H4 (cell line): ENCODE data around the gene MACROD2. TPM values are rescaled to one million over a fixed set of nuclear protein-coding genes. Genes with fewer than 3 reads are reported as not detected.
"Not testable (repeated sequence)": the region's sequence is repeated elsewhere in the genome, so short reads cannot be mapped to it uniquely, and the experiment has no call there.

Source experiments
- DNase-seq: peaks from one replicate; pipeline ENCODE4 v3.0.0-alpha.2; 2015; ENCODE audit warnings: low spot score
- total RNA-seq: library from RNA; depleted of rRNA; stranded (reverse); fragments of >200 nt; shearing (Covaris generic); gene quantifications from 2 replicates; pipeline ENCODE4 v1.2.3, GENCODE V29; 2014

The MACROD2 gene
- total RNA-seq, 1 experiment from 2014 or later = 1.2 TPM

DNA sequence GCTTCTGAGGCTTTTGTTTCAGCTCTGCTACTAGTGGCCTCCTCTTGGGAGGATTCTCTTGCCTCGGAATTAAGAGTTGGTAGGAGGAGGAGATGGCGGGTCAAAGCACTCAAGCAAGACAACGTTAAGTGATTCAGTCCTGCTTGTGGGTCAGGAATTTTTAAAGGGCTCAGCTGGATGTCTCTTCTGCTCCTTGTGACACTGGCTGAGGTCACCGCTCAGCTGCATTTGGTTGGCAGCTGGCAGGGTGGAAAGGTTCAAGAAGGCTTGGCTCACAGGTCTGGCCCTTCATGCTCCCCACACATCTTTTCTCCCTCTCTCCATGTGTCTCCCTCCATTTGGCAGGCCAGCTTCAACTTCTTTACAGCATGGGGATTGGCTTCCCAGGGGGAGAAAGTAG is 1936.6 kb downstream of the MACROD2 start:
- DNase-seq = no peak

DNA sequence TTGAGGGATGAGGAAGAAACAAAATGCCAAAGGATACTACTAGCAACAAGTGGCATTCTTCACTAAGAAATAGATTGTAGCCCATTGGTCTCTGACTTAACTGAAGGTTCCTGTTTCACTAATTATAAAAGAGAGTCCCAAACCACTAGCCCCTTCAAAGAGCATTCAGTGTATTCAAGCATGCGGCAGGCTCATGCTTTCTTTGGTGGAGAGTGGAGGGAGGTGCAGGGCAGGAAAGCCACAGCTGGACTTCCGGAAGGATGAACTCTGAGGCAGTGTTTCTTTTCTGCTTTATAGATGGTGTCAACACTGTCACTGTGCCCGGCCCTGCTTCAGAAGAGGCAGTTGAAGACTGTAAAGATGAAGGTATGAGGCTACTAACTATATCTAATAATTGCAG is 1941.9 kb downstream of the MACROD2 start:
- DNase-seq = no peak

GRCh38 chr20:15938847-15939246 is 1943.5 kb downstream of the MACROD2 start:
- no peak for DNase-seq

- DNase-seq = no peak
Measured at GRCh38 chr20:15940127-15940526, 1944.8 kb downstream of the MACROD2 start.

GRCh38 chr20:15942130-15942529 is 1946.8 kb downstream of the MACROD2 start:
- DNase-seq = peak; percentile 5

GRCh38 chr20:15945289-15945688 is 1950.0 kb downstream of the MACROD2 start:
- no peak for DNase-seq

DNA sequence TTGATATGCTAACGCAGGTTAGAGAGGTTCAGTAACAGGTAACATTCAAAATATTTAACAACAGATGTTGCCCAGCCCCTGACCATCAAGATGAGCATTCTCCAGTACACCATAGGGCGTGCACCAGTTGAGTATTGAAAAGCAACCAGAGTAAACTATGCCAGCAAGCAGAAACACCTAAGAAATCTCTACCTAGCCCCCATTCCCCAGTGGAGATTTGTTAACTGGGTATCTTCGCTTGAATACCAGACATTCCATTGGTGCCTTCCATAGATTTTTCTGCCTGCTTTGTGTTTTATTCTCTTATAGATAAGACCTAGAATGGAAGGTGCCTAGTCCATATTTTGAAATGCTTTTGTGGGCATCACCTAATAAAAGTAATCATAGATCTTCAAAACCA is 1954.1 kb downstream of the MACROD2 start:
- no peak for DNase-seq

GRCh38 chr20:15951658-15952057 is 1956.3 kb downstream of the MACROD2 start:
- DNase-seq = no peak

GRCh38 chr20:15958142-15958541 is 1962.8 kb downstream of the MACROD2 start:
- DNase-seq = no peak

GRCh38 chr20:15965165-15965564 is 1969.8 kb downstream of the MACROD2 start:
- no peak for DNase-seq

DNA sequence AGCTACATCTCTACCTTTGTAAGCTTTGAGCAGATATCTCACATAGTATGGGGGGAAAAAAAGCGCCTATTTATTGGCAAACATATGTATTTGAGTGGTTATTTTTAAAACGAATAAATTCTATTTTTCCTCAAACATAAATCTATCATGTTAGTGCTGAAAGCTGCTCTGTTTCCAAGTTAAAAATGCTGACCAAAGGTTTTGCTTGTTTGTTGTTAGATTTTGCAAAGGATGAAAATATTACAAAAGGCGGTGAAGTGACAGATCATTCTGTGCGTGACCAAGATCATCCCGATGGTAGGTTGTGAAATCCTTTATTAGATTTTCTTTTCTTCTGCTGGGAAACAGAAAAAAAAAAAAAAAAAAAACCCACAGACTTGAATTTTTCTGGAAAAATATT is 1972.0 kb downstream of the MACROD2 start:
- DNase-seq = no peak

DNA sequence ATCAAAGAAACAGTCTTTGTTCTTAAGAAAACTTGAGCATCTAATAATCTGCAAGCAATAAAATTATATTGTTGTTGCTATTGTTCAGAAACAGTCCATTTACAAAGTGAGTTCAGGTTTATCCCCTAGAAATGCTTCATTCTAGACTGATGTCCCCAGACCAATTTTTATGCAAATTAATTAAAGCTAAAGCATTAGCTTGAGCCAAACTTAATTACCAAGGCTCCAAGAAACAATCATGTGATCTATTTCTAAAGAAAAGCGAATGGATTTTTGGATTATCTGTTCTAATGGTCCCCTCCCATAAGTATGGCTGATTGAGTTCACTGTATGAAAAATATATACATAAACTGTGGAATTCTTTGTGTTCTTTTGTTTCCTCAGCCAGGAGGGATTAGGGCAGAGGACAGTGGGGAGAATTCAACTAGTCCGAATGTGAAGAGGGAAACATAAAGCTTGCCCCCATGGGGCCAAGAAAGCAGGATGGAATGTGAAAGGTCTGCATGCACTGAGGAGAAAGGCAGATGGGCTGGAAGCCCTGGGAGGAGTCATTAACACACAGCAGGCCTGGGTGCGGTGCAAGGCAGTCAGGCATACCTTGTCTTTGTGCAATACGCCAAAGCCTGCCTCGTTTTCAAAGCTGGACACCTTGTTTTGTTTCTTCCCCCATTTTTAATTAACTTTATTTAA is 1980.9 kb downstream of the MACROD2 start:
- DNase-seq = no peak

GRCh38 chr20:15977026-15977425 is 1981.7 kb downstream of the MACROD2 start:
- no peak for DNase-seq

DNA sequence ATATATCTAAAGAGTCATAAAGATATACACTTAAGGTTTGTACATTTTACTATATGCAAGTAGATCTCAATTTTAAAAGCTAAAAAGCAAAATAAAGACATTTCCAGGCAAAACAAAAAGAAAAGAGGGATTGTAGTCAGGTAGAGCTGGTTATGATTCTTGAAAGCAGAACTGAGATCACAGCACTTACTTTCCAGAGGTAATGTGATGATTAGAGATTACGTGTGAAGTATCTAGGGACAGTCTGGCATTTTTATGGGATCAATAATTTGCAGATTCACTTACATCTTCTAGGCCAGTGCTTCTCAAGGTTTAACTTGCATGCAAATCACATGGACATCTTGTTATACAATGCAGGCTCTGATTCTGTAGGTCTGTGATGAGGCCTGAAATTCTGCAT is 1982.4 kb downstream of the MACROD2 start:
- DNase-seq = no peak

DNA sequence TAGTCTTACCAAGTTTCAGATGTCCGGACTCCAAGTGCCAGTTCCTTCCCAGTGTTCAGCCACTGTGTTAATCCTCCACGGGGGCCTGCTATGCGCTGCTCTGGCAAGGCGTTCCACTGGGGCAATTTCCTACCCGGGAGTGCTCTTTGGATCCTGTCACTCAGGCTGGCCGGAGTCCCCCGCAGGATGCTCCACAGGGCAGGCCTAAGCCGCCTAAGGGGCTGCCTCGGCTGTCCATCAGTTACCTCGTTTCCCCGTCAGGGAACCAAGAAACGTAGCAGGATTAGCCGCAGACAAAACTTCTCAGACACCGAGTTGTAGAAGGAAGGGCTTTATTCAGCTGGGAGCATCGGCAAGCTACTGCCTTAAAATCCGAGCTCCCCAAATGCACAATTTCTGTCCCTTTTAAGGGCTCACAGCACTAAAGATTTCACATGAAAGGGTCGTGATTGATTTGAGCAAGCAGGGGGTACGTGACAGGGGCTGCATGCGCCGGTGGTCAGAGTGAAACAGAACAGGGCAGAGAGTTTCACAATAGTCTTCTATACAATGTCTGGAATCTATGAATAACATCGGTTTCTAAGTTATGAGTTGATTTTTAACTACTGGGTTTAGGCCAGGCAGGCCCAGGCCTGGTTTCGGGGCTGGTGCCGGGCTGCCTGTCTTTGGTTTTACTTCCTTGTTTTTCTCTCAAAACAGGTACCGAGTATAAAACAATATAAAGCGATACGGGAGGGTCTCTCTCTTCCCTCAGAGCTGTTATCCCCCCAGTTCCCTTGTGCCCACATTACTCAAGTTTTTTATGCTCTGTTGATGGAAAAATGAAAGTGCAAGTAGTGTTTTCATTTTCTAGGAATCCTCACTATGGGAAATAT is 1990.4 kb downstream of the MACROD2 start:
- not testable (repeated sequence) for DNase-seq

DNA sequence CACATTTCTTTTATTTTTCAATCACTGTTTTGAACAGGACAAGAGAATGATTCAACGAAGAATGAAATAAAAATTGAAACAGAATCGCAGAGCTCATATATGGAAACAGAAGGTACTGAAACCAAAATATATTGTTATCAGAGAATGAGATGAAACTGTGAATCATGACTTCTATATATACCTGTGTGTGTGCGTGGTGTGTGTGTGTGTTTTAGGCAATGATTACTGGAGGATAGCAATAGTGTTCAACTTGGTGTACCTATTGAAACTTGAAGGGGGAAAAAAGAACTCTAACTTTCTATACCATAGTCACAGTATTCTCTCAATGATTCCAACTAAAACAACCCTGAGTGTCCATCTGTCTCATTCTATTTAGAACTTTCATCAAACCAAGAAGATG is 1991.4 kb downstream of the MACROD2 start:
- DNase-seq = no peak

DNA sequence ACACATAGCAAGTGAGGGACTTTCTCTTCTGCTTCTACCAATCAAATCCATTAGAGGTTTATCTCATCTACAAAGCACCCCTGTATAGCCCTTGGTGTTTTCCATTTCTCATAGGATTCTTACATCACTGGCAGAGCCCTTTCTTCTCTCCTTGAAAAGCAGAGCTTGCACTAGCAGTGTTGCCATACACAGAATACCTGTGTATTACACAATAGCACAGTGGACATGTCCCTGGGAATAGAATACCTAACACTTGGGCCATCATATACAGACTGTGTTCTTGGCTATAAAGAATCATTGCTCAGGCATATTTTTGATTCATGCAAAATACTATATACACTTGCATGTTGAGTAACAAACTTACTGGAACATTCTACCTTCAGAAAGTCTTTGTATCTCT is 1996.0 kb downstream of the MACROD2 start:
- DNase-seq = no peak

- peak; percentile 25 for DNase-seq
Measured at GRCh38 chr20:15992564-15992963, 1997.2 kb downstream of the MACROD2 start.

- no peak for DNase-seq
Measured at GRCh38 chr20:16000112-16000511, 2004.8 kb downstream of the MACROD2 start.

GRCh38 chr20:16001286-16001685 is 2006.0 kb downstream of the MACROD2 start:
- no peak for DNase-seq

- DNase-seq = no peak
Measured at GRCh38 chr20:16003310-16003709, 2008.0 kb downstream of the MACROD2 start.

- DNase-seq = no peak
Measured at GRCh38 chr20:16004108-16004854, 2009.0 kb downstream of the MACROD2 start.
